Measurements from ENCODE around the gene GNAS-AS1. TPM values are rescaled to one million over a fixed set of nuclear protein-coding genes. Genes with fewer than 3 reads are reported as not detected.
"Not testable (repeated sequence)": the region's sequence is repeated elsewhere in the genome, so short reads cannot be mapped to it uniquely, and the experiment has no call there.

The GNAS-AS1 gene
- total RNA-seq, 3 donors from 2014 or later = 0.48 to 1.5 (median 0.98) TPM

DNA sequence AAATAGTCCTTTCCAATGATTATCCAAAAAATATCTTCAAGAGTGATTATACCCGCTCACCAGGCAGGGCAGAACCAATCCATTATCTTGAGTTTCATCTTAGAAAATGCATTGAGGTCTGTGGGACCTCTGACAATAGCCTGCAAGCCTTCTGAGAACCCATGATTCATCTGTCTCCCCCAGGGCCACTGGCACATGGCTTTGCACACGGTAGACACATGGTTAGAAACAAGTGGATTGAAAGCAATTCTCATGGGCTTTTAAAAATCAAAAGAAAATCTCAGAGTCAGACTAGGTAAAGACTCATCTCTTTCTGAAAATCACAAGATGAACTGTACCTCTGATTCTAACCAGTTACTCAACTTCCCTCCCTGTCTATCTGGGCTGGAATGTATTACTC is 15.5 kb downstream of the GNAS-AS1 start:
- intact Hi-C loops (cut with DNase I; ENCODE audit: low total_unique reads) = no loop called here
- Histone ChIP-seq H3K4me1 (no peaks in the 10 kb centered on the region), H3K4me3 (no peak overlapping the region), H3K36me3 (no peaks in the 10 kb centered on the region), H3K9me3 (no peaks in the 10 kb centered on the region), H3K27me3 (peaks cover 0 to 16% of the 10 kb centered on the region in 2 donors), H3K27ac (no peak overlapping the region)
- no peak for TF ChIP-seq POLR2AphosphoS5 (IDR thresholded peaks at IDR 0.05)
- TF ChIP-seq POLR2A (IDR thresholded peaks at IDR 0.05) = no peak
- TF ChIP-seq, protein P1, sequence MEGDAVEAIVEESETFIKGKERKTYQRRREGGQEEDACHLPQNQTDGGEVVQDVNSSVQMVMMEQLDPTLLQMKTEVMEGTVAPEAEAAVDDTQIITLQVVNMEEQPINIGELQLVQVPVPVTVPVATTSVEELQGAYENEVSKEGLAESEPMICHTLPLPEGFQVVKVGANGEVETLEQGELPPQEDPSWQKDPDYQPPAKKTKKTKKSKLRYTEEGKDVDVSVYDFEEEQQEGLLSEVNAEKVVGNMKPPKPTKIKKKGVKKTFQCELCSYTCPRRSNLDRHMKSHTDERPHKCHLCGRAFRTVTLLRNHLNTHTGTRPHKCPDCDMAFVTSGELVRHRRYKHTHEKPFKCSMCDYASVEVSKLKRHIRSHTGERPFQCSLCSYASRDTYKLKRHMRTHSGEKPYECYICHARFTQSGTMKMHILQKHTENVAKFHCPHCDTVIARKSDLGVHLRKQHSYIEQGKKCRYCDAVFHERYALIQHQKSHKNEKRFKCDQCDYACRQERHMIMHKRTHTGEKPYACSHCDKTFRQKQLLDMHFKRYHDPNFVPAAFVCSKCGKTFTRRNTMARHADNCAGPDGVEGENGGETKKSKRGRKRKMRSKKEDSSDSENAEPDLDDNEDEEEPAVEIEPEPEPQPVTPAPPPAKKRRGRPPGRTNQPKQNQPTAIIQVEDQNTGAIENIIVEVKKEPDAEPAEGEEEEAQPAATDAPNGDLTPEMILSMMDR (IDR thresholded peaks at IDR 0.05) = no peak
- no peak for DNase-seq (ENCODE audit: low spot score in 2 of 2)

DNA sequence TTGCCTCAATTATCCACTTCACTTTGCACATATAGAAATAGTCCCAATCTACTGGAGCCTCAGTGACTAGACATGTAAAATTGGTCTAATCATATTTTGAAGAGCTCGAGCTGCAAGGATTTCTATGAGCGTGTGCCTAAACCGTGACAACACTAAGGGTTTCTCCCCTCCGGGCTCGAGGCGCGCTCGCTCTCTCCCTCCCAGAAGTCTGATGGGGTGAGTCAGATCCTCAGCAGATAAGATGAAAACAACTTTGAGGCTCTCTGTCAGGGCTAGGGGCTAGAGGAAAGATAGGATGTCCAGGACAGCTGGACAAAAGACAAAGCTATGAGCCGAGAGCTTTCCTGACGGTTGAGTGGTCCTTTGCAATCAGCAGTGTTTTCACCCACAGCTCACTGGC is 16.8 kb downstream of the GNAS-AS1 start:
- no peak overlapping the region for H3K4me3 ChIP-seq
- H3K27me3 ChIP-seq = peaks cover 0 to 9% of the 10 kb centered on the region in 2 donors
- intact Hi-C loops (cut with DNase I; ENCODE audit: low total_unique reads) = loop anchor here (5.0 kb wide), 1 partner anchor 1052 kb away; no protein-coding TSS in a partner anchor
- H3K4me1 ChIP-seq = no peaks in the 10 kb centered on the region
- no peak for TF ChIP-seq POLR2A (IDR thresholded peaks at IDR 0.05)
- H3K27ac ChIP-seq = no peak overlapping the region
- H3K9me3 ChIP-seq = no peaks in the 10 kb centered on the region
- no peaks in the 10 kb centered on the region for H3K36me3 ChIP-seq
- DNase-seq (ENCODE audit: low spot score in 2 of 2) = no peak

DNA sequence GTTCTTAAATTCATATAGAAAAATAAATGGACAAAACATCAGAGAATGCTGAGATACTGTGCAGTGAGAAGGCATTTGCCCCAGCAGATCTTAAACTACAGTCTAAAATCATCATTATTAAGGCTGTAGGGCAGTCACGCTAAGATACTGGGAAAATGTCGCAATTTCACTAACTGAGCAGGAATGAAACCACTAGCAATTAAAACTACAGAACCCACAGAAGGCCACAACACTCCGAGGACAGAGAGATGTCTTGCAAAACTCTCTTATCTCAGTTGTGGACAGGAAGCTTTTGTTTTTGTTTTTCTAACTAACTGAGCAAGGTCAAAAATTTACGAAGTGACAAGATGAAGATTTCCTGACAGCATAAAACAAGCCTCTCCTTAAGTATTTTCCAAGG is 18.2 kb downstream of the GNAS-AS1 start:
- no peak overlapping the region for H3K4me3 ChIP-seq
- no peaks in the 10 kb centered on the region for H3K9me3 ChIP-seq
- TF ChIP-seq, protein P1 (IDR thresholded peaks at IDR 0.05) = no peak
- TF ChIP-seq POLR2A (IDR thresholded peaks at IDR 0.05) (no peak), POLR2AphosphoS5 (IDR thresholded peaks at IDR 0.05) (no peak)
- H3K4me1 ChIP-seq = no peaks in the 10 kb centered on the region
- intact Hi-C loops (cut with DNase I; ENCODE audit: low total_unique reads) = loop anchor here (5.0 kb wide), 1 partner anchor 1050 kb away; no protein-coding TSS in a partner anchor
- no peak for DNase-seq (ENCODE audit: low spot score in 2 of 2)
- H3K36me3 ChIP-seq = no peaks in the 10 kb centered on the region
- H3K27ac ChIP-seq = no peak overlapping the region
- H3K27me3 ChIP-seq = peaks cover 0 to 9% of the 10 kb centered on the region in 2 donors

DNA sequence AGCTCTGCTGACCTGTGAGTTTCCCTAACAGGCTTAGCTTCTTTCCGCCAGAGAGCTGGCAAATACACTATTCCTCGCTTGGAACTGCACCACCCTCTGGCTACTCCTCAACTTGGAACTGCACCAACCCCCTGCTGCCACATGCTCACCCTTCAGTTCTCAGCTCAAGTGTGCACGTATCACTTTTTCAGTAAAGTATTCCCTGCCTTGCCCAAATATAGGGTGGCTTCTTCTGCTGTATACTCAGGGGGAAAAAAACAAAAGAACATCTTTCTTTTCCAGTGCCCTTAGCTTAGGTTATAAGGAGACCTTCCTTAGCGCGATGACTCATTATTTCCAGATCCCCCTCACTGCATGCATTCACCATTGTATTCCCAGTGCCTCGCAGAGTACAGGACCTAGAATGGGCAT is 21.2 kb downstream of the GNAS-AS1 start:
- TF ChIP-seq POLR2AphosphoS5 (IDR thresholded peaks at IDR 0.05) (no peak), POLR2A (IDR thresholded peaks at IDR 0.05) (no peak)
- TF ChIP-seq, protein P1 (IDR thresholded peaks at IDR 0.05) = peak in 1 of 3 donors; percentile 15
- intact Hi-C loops (cut with DNase I; ENCODE audit: low total_unique reads) = loop anchor here (5.0 kb wide), 1 partner anchor 873 kb away; no protein-coding TSS in a partner anchor
- Histone ChIP-seq H3K4me3 (no peak overlapping the region), H3K27me3 (peaks cover 0 to 6% of the 10 kb centered on the region in 2 donors), H3K9me3 (no peaks in the 10 kb centered on the region), H3K4me1 (no peaks in the 10 kb centered on the region), H3K27ac (no peak overlapping the region), H3K36me3 (no peaks in the 10 kb centered on the region)
- peak in 1 of 2 donors; percentile 57 for DNase-seq (ENCODE audit: low spot score in 2 of 2)

DNA sequence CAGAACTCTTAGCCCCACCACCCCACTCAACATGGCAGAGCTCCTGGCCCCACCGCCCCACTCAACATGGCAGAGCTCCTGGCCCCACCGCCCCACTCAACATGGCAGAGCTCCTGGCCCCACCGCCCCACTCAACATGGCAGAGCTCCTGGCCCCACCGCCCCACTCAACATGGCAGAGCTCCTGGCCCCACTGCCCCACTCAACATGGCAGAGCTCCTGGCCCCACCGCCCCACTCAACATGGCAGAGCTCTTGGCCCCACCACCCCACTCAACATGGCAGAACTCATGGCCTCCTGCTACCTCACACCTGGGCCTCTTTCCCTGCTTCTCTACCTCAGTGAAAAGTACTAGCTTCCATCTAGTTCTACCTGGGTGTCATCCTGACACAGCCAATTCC is 21.9 kb downstream of the GNAS-AS1 start:
- H3K4me3 ChIP-seq; H3K27me3 ChIP-seq; H3K9me3 ChIP-seq; DNase-seq (ENCODE audit: low spot score in 2 of 2); H3K4me1 ChIP-seq; H3K36me3 ChIP-seq: not testable (repeated sequence)
- H3K27ac ChIP-seq = peak overlapping the region in 1 of 2 donors; percentile 8
- intact Hi-C loops (cut with DNase I; ENCODE audit: low total_unique reads) = loop anchor here (5.0 kb wide), 1 partner anchor 873 kb away; no protein-coding TSS in a partner anchor

DNA sequence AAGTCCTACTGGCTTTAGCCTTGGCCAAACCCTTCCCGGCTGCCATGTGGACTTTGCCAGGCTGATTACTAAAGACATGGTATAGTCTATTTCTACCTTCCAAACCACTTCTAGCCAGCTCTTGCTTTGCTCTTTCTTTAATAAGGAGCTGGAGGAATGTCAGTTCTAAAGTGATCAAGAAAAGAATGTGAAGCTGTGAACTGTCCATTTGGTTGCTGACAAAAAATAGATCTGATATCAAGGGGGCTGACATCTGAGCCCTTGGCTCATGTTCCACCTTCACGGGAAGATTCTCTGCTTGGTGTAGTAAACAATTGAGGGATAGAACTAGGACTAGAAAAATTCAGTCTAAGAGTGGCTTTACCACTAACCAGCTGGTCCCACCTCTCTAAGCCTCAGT is 22.6 kb downstream of the GNAS-AS1 start:
- intact Hi-C loops (cut with DNase I; ENCODE audit: low total_unique reads) = loop anchor here (5.0 kb wide), 1 partner anchor 874 kb away; no protein-coding TSS in a partner anchor
- no peaks in the 10 kb centered on the region for H3K36me3 ChIP-seq
- H3K27me3 ChIP-seq = no peaks in the 10 kb centered on the region
- no peak overlapping the region for H3K27ac ChIP-seq
- no peaks in the 10 kb centered on the region for H3K9me3 ChIP-seq
- no peak overlapping the region for H3K4me3 ChIP-seq
- H3K4me1 ChIP-seq = no peaks in the 10 kb centered on the region
- TF ChIP-seq, protein P1 (IDR thresholded peaks at IDR 0.05) = no peak
- TF ChIP-seq POLR2AphosphoS5 (IDR thresholded peaks at IDR 0.05) = no peak
- TF ChIP-seq POLR2A (IDR thresholded peaks at IDR 0.05) = no peak
- DNase-seq (ENCODE audit: low spot score in 2 of 2) = no peak
